SIG-M5 treated with dmso at 0.1 percent for 504 hours (cell line): ENCODE measurements around the gene AGBL4.

Experiments used
- DNase-seq: peaks from one replicate; lab custom pipeline; 2025; ENCODE audit not compliant: unreplicated experiment; lab: John Stamatoyannopoulos, UW

AGBL4 gene

DNA sequence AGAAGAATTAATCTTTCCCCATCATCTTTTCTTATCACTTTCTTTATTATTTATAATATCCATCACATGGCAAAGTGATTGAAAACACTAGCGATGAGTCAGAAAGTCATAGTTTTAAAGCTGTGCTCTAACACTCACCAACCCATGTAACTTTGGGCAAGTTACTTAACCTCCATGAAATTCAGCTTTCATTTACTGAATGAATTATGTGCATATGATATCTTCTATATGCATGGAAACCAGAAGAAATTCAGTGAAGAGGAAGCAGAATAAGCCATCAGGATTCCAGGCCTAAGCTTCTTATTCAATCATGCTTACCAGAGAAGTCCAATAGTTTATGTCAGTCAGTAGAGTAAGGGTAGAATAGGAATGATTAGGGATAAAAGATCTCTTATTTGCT lies 300.1 kb downstream of the AGBL4 start:
- no peak for DNase-seq

GRCh38 chr1:49694251-49694827 lies 329.4 kb downstream of the AGBL4 start:
- no peak for DNase-seq

DNA sequence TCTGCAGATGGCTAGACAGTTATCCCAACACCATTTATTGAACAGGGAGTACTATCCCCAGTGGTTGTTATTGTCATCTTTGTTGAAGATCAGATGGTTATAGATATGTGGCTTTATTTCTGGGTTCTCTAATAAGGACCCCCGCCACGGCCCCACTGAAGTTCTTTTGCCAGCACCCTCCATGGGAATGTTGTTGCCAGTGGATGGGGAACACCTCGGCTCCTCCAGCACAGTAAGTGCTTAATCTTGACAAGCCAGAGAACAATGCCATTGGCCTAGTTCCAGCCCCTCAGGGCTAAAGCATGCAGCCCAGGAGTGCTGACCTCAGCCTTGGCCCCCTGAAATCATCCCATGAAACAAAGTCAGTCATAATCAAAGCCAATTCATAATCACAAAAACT lies 337.6 kb downstream of the AGBL4 start:
- no peak for DNase-seq

GRCh38 chr1:49677706-49678105 lies 346.0 kb downstream of the AGBL4 start:
- DNase-seq: no peak

DNA sequence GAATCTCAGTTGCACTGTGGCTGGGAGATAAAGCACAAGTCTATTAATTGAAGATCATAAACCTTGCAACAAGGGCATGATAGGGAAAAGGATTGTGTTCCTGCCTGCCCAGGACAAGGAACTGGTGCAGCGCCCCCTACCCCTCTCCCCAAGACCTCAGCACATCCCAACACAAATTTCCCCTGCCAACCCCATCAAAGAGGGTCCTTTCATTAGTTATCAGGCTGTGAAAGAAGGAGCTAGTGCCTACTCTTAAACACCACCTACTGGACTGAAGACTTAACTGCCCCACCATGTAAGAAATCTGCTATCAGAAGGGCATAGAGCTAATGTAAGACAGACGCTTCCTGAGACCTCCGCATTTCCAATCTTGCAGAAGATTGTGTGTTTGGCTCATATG lies 372.6 kb downstream of the AGBL4 start:
- no peak for DNase-seq

DNA sequence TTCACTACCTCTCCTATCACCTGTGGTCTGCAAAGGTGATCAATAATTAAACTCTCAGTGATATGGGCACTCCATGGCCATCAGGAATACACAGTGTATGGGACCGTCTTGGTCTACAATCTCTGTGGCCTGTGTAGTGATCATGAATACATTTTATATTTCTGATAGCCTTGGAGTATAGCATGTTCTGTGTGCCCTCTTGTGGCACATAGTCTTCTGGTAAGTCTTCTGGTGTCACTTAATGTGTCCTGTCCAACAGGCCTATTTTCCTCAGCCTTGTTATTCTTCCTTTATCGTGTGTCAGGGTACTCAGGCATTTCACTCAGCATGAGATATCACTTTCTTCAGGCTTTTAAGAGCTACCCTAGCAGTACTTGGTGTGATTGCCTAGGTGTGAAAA lies 393.6 kb downstream of the AGBL4 start:
- no peak for DNase-seq

DNA sequence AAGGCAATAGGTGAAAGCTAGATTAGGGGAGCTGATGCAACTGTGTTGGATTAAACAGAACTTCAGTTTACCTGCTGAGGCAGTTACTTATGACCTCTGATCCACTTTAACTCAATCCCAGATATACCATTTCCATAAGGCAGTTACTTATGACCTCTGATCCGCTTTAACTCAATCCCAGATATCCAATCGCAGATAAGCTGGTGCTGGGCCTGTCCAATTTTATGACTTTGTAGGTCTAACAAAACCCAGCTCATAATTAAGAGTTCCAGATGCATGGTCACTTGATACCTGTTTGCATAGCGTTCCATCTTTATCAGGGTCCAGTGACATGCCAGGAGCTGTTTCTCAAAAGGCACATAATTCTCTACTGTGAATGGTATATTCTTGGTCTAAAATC lies 396.0 kb downstream of the AGBL4 start:
- no peak for DNase-seq

- DNase-seq: no peak
Measured at GRCh38 chr1:49626472-49626871, 397.3 kb downstream of the AGBL4 start.

DNA sequence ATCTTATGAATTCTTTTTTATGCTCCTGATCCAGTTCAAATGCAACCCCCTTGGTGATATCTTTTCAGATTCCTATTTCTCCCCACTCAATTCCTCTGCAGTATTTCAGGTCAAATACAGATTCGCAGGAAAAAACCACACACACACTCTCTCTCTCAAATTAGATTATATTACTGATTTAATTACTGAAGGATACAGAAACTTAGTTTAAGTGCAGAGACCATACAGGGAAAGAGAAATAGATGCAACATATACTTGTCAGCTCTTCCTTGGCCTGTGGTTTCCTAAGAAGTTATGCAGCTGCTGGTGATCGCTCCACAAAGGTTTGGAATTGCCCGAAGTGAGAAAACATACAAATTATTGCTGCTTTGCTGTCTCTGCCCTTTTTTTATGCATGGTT lies 400.9 kb downstream of the AGBL4 start:
- DNase-seq: no peak

DNA sequence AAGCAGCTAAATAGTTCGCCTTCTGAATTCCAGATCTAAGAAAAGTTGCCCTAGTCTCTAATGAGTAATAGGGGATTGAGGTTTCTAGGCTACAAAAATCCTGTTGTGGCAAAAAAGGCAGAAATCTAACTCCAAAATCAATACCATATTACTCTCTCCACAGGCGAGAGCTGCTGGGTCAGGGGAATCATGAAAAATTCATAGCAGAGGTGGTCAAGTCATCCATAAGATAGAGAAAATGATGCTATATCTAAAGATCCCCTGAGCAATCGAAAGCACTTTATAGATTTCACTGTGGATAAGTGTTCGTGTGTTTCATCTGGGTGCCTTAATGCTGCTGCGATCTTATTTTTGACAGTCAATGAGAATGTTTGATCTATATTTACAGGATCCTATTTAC lies 417.7 kb downstream of the AGBL4 start:
- DNase-seq: no peak

DNA sequence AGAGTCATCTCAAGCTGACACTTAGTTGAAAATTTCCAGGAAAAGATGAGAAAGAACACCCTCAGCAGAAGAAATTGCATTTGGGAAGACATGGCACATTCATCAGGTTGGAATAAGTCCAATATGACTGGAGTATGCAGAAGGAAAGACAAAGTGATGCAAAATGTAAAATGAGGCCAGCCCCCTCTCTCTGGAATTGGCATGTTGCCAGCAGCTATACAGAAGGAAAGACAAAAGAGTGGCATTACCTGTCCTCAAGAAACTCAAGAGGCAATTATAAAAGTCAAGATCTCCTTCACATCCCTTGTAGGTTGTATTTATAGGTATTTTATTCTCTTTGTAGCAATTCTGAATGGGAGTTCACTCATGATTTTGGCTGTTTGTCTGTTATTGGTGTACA lies 426.3 kb downstream of the AGBL4 start:
- no peak for DNase-seq

- DNase-seq: no peak
Measured at GRCh38 chr1:49576327-49576901, 447.3 kb downstream of the AGBL4 start.

- DNase-seq: no peak
Measured at GRCh38 chr1:49556676-49557234, 467.0 kb downstream of the AGBL4 start.

- no peak for DNase-seq
Measured at GRCh38 chr1:49552101-49552500, 471.7 kb downstream of the AGBL4 start.

- no peak for DNase-seq
Measured at GRCh38 chr1:49544615-49545014, 479.1 kb downstream of the AGBL4 start.

- DNase-seq: no peak
Measured at GRCh38 chr1:49541096-49541752, 482.5 kb downstream of the AGBL4 start.

GRCh38 chr1:49527606-49528305 lies 496.0 kb downstream of the AGBL4 start:
- no peak for DNase-seq

- no peak for DNase-seq
Measured at GRCh38 chr1:49526672-49527071, 497.1 kb downstream of the AGBL4 start.

DNA sequence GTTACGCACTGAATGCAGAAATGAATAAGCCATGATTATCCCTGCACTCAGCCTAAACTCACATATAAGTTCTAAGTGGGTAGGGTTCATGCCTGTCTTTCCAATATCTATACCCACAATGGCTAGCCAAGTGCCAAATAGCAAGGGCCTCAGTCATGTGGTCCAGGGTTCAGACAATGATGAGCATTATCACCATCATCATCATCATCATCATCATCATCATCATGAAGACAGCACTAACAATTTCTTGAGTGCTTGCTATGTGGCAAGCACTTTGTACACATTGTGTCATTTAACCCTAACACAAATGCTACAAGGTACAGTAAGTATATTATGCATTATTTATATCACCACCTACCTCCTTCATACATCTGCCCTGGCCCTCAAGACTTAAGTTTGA lies 500.0 kb downstream of the AGBL4 start:
- DNase-seq: no peak

DNA sequence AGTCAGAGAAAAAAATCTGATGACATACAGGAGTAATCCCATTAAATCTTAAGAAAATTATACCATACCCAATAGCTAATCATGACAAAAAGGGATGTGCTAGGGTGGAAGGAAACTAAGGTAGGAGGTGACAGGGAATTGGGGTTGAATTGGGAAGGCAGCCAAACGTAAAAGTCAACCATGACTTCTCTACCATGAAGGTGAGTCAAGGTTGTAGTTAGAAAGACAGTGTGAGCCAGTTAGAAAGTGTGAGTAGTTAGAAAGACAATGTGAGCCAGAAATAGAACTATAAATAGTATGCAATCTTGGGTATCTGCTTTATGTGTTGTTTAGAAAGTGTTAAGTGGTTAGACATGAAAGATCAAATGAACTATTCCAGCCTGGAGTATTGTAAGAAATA lies 556.8 kb downstream of the AGBL4 start:
- DNase-seq: no peak

GRCh38 chr1:49465486-49466185 lies 558.1 kb downstream of the AGBL4 start:
- DNase-seq: no peak
